ENCODE data around the gene TTC7B. TPM values are rescaled to one million over a fixed set of nuclear protein-coding genes. Genes with fewer than 3 reads are reported as not detected.

Gene TTC7B
- total and polyA plus RNA-seq, 2 donors (not counting 1 experiment from before 2014, with no cell fraction given), result 0.36 to 3.2 TPM

DNA sequence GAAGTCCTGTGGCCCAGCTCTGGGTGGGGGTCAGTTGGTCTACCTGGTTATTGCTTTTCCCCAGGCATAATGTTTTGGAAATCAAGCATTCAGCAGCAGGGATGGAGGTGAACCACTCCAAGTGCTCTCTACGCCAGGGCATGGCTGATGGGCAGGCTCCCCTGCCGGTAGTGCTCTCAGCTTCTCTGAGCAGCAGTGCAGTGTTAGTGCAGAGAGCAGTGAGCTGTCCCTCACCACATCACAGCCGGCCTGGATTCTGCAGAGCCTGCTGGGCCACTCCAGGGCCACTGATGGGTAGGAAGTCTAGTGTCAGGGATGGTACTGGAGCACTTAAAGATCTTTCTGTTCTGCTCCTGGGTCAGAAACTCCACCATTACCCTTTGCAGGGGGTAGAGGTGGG, 268.3 kb downstream of the TTC7B start:
- intact Hi-C loops (cut with micrococcal nuclease), result no loop called here
- H3K4me3 ChIP-seq (ENCODE audit: control extremely low read depth in 1 of 5, extremely low read depth in 1 of 5, insufficient read depth in 1 of 5, low read depth in 2 of 5, low read length in 4 of 5), result no peak overlapping the region
- H3K27me3 Mint-ChIP-seq, result no peaks in the 10 kb centered on the region
- no peaks in the 10 kb centered on the region for H3K9me3 Mint-ChIP-seq (ENCODE audit: insufficient read depth)
- peaks cover 0 to 9% (median 0%) of the 10 kb centered on the region in 3 donors for H3K9me3 ChIP-seq (ENCODE audit: control extremely low read depth in 1 of 3, control insufficient read depth in 2 of 3, insufficient read depth in 1 of 3, low read length in 2 of 3)
- ChIA-PET CTCF (no interaction called here), POLR2A (no interaction called here)
- no peaks in the 10 kb centered on the region for H3K79me2 ChIP-seq (ENCODE audit: control insufficient read depth, insufficient read depth, low read length)
- DNase-seq (no peak), ATAC-seq (ENCODE audit: low read depth) (no peak)
- no peak overlapping the region for H3K4me3 Mint-ChIP-seq
- H3K9ac ChIP-seq (ENCODE audit: low read length), result no peak overlapping the region
- H2AFZ ChIP-seq (ENCODE audit: insufficient read depth, low read depth, low read length, poor library complexity, severe bottlenecking), result no peak overlapping the region
- H3K4me1 Mint-ChIP-seq, result no peaks in the 10 kb centered on the region
- H3K36me3 ChIP-seq (replicated peaks in 1 of 2; ENCODE audit: control extremely low read depth in 1 of 2, control insufficient read depth in 1 of 2, extremely low read depth in 1 of 2, insufficient read depth in 2 of 2, low read length in 1 of 2), result no peaks in the 10 kb centered on the region
- H3K27ac Mint-ChIP-seq, result no peak overlapping the region
- TF ChIP-seq EZH2 (IDR thresholded peaks at IDR 0.05; ENCODE audit: borderline replicate concordance, insufficient read depth, low read depth, low read length, poor library complexity, severe bottlenecking), result no peak
- TF ChIP-seq, protein P1, sequence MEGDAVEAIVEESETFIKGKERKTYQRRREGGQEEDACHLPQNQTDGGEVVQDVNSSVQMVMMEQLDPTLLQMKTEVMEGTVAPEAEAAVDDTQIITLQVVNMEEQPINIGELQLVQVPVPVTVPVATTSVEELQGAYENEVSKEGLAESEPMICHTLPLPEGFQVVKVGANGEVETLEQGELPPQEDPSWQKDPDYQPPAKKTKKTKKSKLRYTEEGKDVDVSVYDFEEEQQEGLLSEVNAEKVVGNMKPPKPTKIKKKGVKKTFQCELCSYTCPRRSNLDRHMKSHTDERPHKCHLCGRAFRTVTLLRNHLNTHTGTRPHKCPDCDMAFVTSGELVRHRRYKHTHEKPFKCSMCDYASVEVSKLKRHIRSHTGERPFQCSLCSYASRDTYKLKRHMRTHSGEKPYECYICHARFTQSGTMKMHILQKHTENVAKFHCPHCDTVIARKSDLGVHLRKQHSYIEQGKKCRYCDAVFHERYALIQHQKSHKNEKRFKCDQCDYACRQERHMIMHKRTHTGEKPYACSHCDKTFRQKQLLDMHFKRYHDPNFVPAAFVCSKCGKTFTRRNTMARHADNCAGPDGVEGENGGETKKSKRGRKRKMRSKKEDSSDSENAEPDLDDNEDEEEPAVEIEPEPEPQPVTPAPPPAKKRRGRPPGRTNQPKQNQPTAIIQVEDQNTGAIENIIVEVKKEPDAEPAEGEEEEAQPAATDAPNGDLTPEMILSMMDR (IDR thresholded peaks at IDR 0.05), result no peak
- no peak overlapping the region for H3K4me2 ChIP-seq (replicated peaks; ENCODE audit: low read depth, low read length, poor library complexity, severe bottlenecking)
- no peak overlapping the region for H3K27ac ChIP-seq (ENCODE audit: low read length in 2 of 2)
- H3K27me3 ChIP-seq (replicated peaks in 1 of 4; ENCODE audit: control extremely low read depth in 1 of 4, control insufficient read depth in 3 of 4, insufficient read depth in 4 of 4, low read length in 3 of 4), result no peaks in the 10 kb centered on the region
- H3K4me1 ChIP-seq (ENCODE audit: control insufficient read depth in 2 of 2, insufficient read depth in 2 of 2, low read length in 2 of 2), result no peaks in the 10 kb centered on the region
- H4K20me1 ChIP-seq (ENCODE audit: control insufficient read depth, insufficient read depth, low read length, poor library complexity, severe bottlenecking), result no peaks in the 10 kb centered on the region
- WGBS (ENCODE audit: insufficient coverage), result 87% methylated on average over 3 of the region's 3 CpGs

DNA sequence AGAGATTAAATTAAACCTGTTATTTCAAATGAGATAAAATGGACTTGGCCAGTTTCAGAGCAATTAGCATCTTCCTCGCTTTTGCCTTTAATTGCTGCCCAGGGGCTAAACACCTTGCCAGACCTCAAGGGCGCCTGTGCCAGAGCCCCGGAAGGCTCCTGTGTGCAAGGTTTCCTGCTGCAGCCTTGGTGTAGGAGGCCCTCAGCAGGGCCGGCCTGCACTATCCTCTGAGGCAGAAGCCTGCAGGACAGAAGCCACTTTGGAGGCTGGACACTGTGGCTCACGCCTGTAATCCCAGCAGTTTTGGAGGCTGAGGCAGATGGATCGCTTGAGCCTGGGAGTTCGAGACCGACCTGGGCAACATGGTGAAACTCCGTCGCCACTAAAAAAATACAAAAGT, 269.0 kb downstream of the TTC7B start:
- over 99% methylated on average over 10 of the region's 10 CpGs for WGBS (ENCODE audit: insufficient coverage)

More for the DNA sequence above, 269.0 kb downstream of the TTC7B start:
- Mint-ChIP-seq H3K27me3 (no peaks in the 10 kb centered on the region), H3K4me1 (no peaks in the 10 kb centered on the region), H3K27ac (no peak overlapping the region), H3K9me3 (ENCODE audit: insufficient read depth) (no peaks in the 10 kb centered on the region), H3K4me3 (no peak overlapping the region)
- no peaks in the 10 kb centered on the region for H3K27me3 ChIP-seq (replicated peaks in 1 of 4; ENCODE audit: control extremely low read depth in 1 of 4, control insufficient read depth in 3 of 4, insufficient read depth in 4 of 4, low read length in 3 of 4)
- no peaks in the 10 kb centered on the region for H3K36me3 ChIP-seq (replicated peaks in 1 of 2; ENCODE audit: control extremely low read depth in 1 of 2, control insufficient read depth in 1 of 2, extremely low read depth in 1 of 2, insufficient read depth in 2 of 2, low read length in 1 of 2)
- intact Hi-C loops (cut with micrococcal nuclease), result no loop called here
- H3K4me3 ChIP-seq (ENCODE audit: control extremely low read depth in 1 of 5, extremely low read depth in 1 of 5, insufficient read depth in 1 of 5, low read depth in 2 of 5, low read length in 4 of 5), result no peak overlapping the region
- H2AFZ ChIP-seq (ENCODE audit: insufficient read depth, low read depth, low read length, poor library complexity, severe bottlenecking), result no peak overlapping the region
- H3K4me1 ChIP-seq (ENCODE audit: control insufficient read depth in 2 of 2, insufficient read depth in 2 of 2, low read length in 2 of 2), result no peaks in the 10 kb centered on the region
- ChIA-PET POLR2A (no interaction called here), CTCF (no interaction called here)
- no peak overlapping the region for H3K4me2 ChIP-seq (replicated peaks; ENCODE audit: low read depth, low read length, poor library complexity, severe bottlenecking)
- no peak for DNase-seq
- TF ChIP-seq EZH2 (IDR thresholded peaks at IDR 0.05; ENCODE audit: borderline replicate concordance, insufficient read depth, low read depth, low read length, poor library complexity, severe bottlenecking), result no peak
- no peaks in the 10 kb centered on the region for H4K20me1 ChIP-seq (ENCODE audit: control insufficient read depth, insufficient read depth, low read length, poor library complexity, severe bottlenecking)
- no peak for ATAC-seq (ENCODE audit: low read depth)
- H3K79me2 ChIP-seq (ENCODE audit: control insufficient read depth, insufficient read depth, low read length), result no peaks in the 10 kb centered on the region
- H3K9ac ChIP-seq (ENCODE audit: low read length), result no peak overlapping the region
- peaks cover 0 to 9% (median 0%) of the 10 kb centered on the region in 3 donors for H3K9me3 ChIP-seq (ENCODE audit: control extremely low read depth in 1 of 3, control insufficient read depth in 2 of 3, insufficient read depth in 1 of 3, low read length in 2 of 3)
- no peak overlapping the region for H3K27ac ChIP-seq (ENCODE audit: low read length in 2 of 2)
